RWPE1 (cell line): ENCODE data around the gene PHF1.

Source experiments
- CTCF ChIA-PET: fragments of 350-600 bp; sonication (Branson Sonifier 250); formaldehyde crosslinking; extraction: SDS; loops from one replicate; lab custom pipeline; 2021; lab: Yijun Ruan, JAX
- POLR2A ChIA-PET: fragments of 400-600 bp; formaldehyde crosslinking; extraction: SDS; loops from one replicate; lab custom pipeline; 2020; ENCODE audit warnings: antibody characterized with exemption; ENCODE audit not compliant: low non-redundant PET; lab: Yijun Ruan, JAX
- DNase-seq: peaks from one replicate; pipeline ENCODE4 v3.0.0; 2012; ENCODE audit warnings: low spot score
- H3K27ac ChIP-seq: fragments of 450-650 bp; 2 replicates; pipeline ENCODE4 v1.5.1; 2017
- TF ChIP-seq, protein P1 (sequence below): fragments of 450-650 bp; conservative IDR thresholded peaks from 2 replicates; pipeline ENCODE4 v1.5.1; 2017; ENCODE audit warnings: low read depth, mild to moderate bottlenecking

Gene PHF1

DNA sequence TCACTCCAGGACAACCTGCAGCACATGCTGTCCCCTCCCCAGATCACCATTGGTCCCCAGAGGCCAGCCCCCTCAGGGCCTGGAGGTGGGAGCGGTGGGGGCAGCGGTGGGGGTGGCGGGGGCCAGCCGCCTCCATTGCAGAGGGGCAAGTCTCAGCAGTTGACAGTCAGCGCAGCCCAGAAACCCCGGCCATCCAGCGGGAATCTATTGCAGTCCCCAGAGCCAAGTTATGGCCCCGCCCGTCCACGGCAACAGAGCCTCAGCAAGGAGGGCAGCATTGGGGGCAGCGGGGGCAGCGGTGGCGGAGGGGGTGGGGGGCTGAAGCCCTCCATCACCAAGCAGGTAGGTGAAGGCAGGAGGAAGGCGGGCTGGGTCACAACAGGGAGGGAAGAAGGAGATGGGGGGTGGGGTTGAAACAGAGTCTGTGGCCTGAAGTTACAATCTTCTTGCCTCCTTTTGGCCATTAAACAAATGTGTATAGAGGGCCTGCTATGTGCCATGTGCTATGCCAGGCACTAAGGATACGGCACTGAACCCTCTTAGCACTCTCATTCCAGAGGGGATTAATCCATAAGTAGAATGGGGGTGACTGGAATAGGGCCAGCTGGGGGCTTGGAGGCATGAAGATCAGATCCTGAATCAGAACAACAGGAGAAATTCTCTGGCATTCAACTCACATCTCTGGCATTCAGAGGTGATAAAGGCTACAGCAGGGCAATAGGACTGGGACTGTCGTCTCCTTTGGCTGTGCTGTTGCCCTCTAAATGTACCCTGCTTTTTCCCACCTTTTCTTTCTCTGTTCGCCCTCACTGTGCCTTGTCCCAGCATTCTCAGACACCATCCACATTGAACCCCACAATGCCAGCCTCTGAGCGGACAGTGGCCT, 33.0 kb downstream of the PHF1 start:
- ChIA-PET POLR2A (interaction anchor here (0.9 kb wide), 1 partner anchor 123 kb away, joined by 8 read pairs; no protein-coding TSS in a partner anchor), CTCF (no interaction called here)
- TF ChIP-seq, protein P1, sequence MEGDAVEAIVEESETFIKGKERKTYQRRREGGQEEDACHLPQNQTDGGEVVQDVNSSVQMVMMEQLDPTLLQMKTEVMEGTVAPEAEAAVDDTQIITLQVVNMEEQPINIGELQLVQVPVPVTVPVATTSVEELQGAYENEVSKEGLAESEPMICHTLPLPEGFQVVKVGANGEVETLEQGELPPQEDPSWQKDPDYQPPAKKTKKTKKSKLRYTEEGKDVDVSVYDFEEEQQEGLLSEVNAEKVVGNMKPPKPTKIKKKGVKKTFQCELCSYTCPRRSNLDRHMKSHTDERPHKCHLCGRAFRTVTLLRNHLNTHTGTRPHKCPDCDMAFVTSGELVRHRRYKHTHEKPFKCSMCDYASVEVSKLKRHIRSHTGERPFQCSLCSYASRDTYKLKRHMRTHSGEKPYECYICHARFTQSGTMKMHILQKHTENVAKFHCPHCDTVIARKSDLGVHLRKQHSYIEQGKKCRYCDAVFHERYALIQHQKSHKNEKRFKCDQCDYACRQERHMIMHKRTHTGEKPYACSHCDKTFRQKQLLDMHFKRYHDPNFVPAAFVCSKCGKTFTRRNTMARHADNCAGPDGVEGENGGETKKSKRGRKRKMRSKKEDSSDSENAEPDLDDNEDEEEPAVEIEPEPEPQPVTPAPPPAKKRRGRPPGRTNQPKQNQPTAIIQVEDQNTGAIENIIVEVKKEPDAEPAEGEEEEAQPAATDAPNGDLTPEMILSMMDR = no peak
- H3K27ac ChIP-seq = no peak overlapping the region
- DNase-seq = no peak

DNA sequence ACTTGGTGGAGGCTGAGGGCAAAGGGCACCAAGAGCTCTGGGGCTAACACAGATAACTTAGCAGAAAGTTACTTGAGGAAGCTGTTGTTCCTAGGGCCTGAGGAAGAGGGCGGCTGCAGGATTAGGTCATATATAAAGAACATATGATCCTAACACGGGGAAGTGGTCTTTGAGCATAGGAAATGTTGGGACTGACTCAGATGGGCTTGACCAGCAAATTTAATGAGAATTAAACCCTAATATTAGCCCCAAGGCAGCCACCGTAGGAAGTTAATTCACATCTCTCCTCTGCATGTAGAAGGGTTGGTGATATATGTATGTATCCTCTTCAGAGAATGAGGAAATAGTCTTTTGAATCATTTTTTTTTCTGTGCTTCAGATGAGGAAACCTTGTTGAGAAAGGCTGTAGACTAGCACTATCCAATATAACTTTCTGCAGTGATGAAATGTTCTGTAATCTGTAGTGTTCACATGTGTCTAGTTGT, 34.3 kb downstream of the PHF1 start:
- TF ChIP-seq, protein P1 = no peak
- no peak overlapping the region for H3K27ac ChIP-seq
- no peak for DNase-seq
- CTCF ChIA-PET = no interaction called here
- POLR2A ChIA-PET = interaction anchor here (1.3 kb wide), 1 partner anchor 10 kb away, joined by 3 read pairs; the partner anchor contains the start of gene ZBTB9

DNA sequence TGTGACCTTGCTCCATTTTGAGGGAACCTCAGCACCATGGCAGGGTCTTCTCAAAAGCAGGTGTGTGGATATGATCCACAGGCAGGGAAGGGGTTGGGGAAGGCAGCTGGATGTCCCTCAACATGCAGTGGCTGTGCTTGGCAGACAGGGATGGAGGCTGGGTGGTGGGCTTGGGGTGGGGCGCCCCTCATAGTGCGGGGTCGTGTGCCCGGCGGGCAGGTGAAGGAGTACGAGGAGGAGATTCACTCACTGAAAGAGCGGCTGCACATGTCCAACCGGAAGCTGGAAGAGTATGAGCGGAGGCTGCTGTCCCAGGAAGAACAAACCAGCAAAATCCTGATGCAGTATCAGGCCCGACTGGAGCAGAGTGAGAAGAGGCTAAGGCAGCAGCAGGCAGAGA, 35.5 kb downstream of the PHF1 start:
- TF ChIP-seq, protein P1 = no peak
- no peak for DNase-seq
- ChIA-PET POLR2A (no interaction called here), CTCF (no interaction called here)
- H3K27ac ChIP-seq = no peak overlapping the region

DNA sequence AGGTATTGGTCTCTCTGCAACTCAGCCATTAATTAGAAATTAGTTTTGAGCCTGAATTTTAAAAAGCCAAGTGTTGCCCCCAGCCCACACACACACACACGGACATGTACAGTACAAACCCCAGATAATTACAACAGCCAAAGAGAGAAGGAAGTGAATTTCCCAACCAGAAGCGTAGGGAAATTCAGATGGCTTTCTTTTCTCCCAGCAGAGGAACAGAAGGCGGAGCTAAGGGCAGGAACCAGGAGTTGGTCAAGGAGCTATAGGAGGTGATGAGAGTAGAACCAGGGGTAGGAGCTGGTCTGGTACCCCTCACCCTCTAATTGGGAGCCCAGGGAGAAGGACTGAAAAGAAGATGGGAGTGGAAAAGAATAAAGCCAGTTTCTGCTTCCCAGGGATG, 39.6 kb downstream of the PHF1 start:
- ChIA-PET POLR2A (no interaction called here), CTCF (interaction anchor here (0.6 kb wide), 3 partner anchors 8 to 200 kb away, joined by 3 read pairs; no protein-coding TSS in a partner anchor)
- no peak for DNase-seq
- TF ChIP-seq, protein P1 = no peak
- H3K27ac ChIP-seq = no peak overlapping the region

DNA sequence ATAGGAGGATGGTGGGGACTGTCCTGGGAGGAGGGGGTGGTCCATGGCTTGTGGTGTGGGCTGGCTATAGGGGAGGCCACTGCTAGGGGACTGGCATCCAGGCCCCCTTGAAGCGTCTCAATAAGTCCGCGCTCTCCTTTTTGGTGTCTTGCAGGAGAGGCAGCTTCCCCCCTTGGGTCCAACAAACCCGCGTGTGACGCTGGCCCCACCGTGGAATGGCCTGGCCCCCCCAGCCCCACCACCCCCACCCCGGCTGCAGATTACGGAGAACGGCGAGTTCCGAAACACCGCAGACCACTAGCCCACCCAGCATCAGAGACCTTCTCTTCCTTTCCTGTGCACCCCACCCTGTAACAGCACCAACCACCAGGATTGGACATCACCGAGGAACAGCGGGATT, 40.8 kb downstream of the PHF1 start:
- TF ChIP-seq, protein P1 = no peak
- ChIA-PET POLR2A (no interaction called here), CTCF (no interaction called here)
- peak overlapping the region; percentile 41 for H3K27ac ChIP-seq
- DNase-seq = no peak

DNA sequence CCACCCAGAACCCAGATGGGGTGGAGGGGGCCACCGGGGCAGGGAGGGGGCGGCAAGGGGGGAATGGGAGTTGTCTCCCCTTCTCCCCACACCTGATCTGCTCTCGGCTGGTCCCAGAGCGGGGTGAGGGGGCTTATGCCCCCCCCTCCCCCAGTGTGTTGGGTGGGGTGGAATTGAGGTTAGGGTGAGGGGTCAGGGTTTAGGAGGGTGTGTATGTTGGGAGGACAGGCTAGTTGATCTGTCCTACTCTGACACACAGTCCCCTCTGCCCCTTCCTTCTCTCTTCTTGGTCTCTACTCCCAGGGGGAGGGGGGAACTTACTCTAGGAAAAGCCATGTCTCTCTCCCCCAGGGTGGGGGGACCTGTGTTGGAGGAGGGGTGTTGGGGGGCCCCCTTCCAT, 41.7 kb downstream of the PHF1 start:
- H3K27ac ChIP-seq = peak overlapping the region; percentile 77
- ChIA-PET CTCF (no interaction called here), POLR2A (interaction anchor here (0.5 to 0.6 kb wide), 3 partner anchors 161 to 949 kb away, joined by 3 to 5 read pairs (median 4); no protein-coding TSS in a partner anchor)
- TF ChIP-seq, protein P1 = no peak
- DNase-seq = no peak
